Endothelial cell of umbilical vein (primary cell): ENCODE results near the gene EMP3. TPM values are rescaled to one million over a fixed set of nuclear protein-coding genes. Genes with fewer than 3 reads are reported as not detected.

Source experiments
- BruUV-seq: library from RNA; stranded (reverse); fragments of 400-500 nt; replicated peaks from 2 replicates; lab custom pipeline; 2021; lab: Mats Ljungman, UMichigan
- CTCF ChIA-PET: fragments of 300-600, 350-600 bp; sonication (Branson Sonifier 250); formaldehyde crosslinking; loops from one replicate; lab custom pipeline; 2021; ENCODE audit warnings: antibody characterized with exemption, inconsistent platforms; lab: Charles Lee
- POLR2A ChIA-PET: fragments of 300-600, 350-600 bp; sonication (Branson Sonifier 250); formaldehyde crosslinking; loops from one replicate; lab custom pipeline; 2021; ENCODE audit warnings: antibody characterized with exemption, inconsistent platforms; lab: Charles Lee
- DNase-seq: peaks from one replicate; pipeline ENCODE4 v3.0.0-alpha.2; 2011; ENCODE audit warnings: low read depth, low spot score
- FAIRE-seq: peaks from 2 replicates; lab custom pipeline; 2011; peaks lifted over from hg19 to GRCh38; lab: Jason Lieb, UNC
- H2AFZ ChIP-seq: 2 replicates; pipeline ENCODE4 v1.6.0; 2012; ENCODE audit warnings: low read depth, low read length, control low read depth, inconsistent platforms
- H3K27ac ChIP-seq: 2 replicates; pipeline ENCODE4 v1.5.1; 2011; ENCODE audit warnings: low read depth, mild to moderate bottlenecking, control low read depth, low read length, moderate library complexity; ENCODE audit not compliant: insufficient read depth
- H3K27me3 ChIP-seq, 2 experiments: 2 replicates each; pipeline versions ENCODE4 v1.6.0 to v1.6.1; 2011; ENCODE audit warnings: low read length in 2 of 2, mixed read lengths in 1 of 2; ENCODE audit not compliant: control insufficient read depth in 2 of 2, insufficient read depth in 2 of 2
- H3K36me3 ChIP-seq, 2 experiments: 2 replicates in 1 of 2; 3 replicates in 1 of 2; pipeline ENCODE4 v1.5.1; 2011; ENCODE audit warnings: low read length in 2 of 2, mild to moderate bottlenecking in 1 of 2, moderate library complexity in 1 of 2; ENCODE audit not compliant: control insufficient read depth in 2 of 2, insufficient read depth in 2 of 2; ENCODE audit errors: extremely low read depth in 1 of 2
- H3K4me1 ChIP-seq: 3 replicates; pipeline ENCODE4 v1.5.1; 2011; ENCODE audit warnings: mild to moderate bottlenecking, low read length; ENCODE audit not compliant: control insufficient read depth, insufficient read depth; ENCODE audit errors: extremely low read depth
- H3K4me2 ChIP-seq: 2 replicates; pipeline ENCODE4 v1.6.1; 2011; ENCODE audit warnings: low read length, control low read depth, mixed read lengths; ENCODE audit not compliant: insufficient read depth
- H3K4me3 ChIP-seq, 3 experiments: fragments of 200-600 bp in 1 of 3; sonication (generic), shearing (Covaris generic) in 1 of 3; replicated peaks in 1 of 3; 2 replicates each; pipeline ENCODE4 v1.5.1; 2011 to 2016; ENCODE audit warnings: control low read depth in 3 of 3, low read length in 3 of 3, mild to moderate bottlenecking in 2 of 3, inconsistent platforms in 1 of 3, low read depth in 1 of 3, moderate library complexity in 1 of 3; ENCODE audit not compliant: insufficient read depth in 1 of 3
- H3K79me2 ChIP-seq: 2 replicates; pipeline ENCODE4 v1.6.0; 2012; ENCODE audit warnings: low read length, inconsistent platforms; ENCODE audit not compliant: control insufficient read depth, insufficient read depth
- H3K9ac ChIP-seq: replicated peaks from 2 replicates; pipeline ENCODE3; 2011; ENCODE audit warnings: low read length, control low read depth; ENCODE audit not compliant: insufficient read depth; ENCODE audit errors: extremely low read depth
- H3K9me1 ChIP-seq: replicated peaks from 3 replicates; pipeline ENCODE4 v1.6.0; 2011; ENCODE audit warnings: mild to moderate bottlenecking, low read length; ENCODE audit not compliant: control insufficient read depth, insufficient read depth; ENCODE audit errors: extremely low read depth
- H3K9me3 ChIP-seq: replicated peaks from 2 replicates; pipeline ENCODE4 v1.5.1; 2012; ENCODE audit warnings: low read length, inconsistent platforms; ENCODE audit not compliant: control insufficient read depth, insufficient read depth
- H4K20me1 ChIP-seq: replicated peaks from 2 replicates; pipeline ENCODE3; 2011; ENCODE audit warnings: mild to moderate bottlenecking, low read length; ENCODE audit not compliant: control insufficient read depth, insufficient read depth; ENCODE audit errors: extremely low read depth
- CTCF ChIP-seq, 2 donors: IDR thresholded peaks; 1 replicate in 1 of 2; 2 replicates in 1 of 2; pipeline ENCODE4 v1.5.1; 2011; ENCODE audit warnings: low read length in 2 of 2, mild to moderate bottlenecking in 2 of 2, moderate library complexity in 2 of 2, control low read depth in 1 of 2, inconsistent platforms in 1 of 2, low read depth in 1 of 2; ENCODE audit not compliant: insufficient read depth in 1 of 2; ENCODE audit errors: extremely low read depth in 1 of 2
- EZH2 ChIP-seq: IDR thresholded peaks from 2 replicates; pipeline ENCODE4 v1.6.1; 2012; ENCODE audit warnings: borderline replicate concordance, low read depth, mild to moderate bottlenecking, moderate library complexity, low read length, inconsistent platforms; ENCODE audit not compliant: severe bottlenecking
- FOS ChIP-seq: IDR thresholded peaks from 2 replicates; pipeline ENCODE4 v1.6.1; 2011; ENCODE audit warnings: mild to moderate bottlenecking, low read length, moderate library complexity, borderline replicate concordance; ENCODE audit not compliant: insufficient read depth
- GATA2 ChIP-seq: IDR thresholded peaks from 2 replicates; pipeline ENCODE4 v1.7.0; 2011; ENCODE audit warnings: low read depth, mild to moderate bottlenecking, moderate library complexity, mixed read lengths, low read length; ENCODE audit not compliant: insufficient read length, insufficient read depth
- JUN ChIP-seq: IDR thresholded peaks from 2 replicates; pipeline ENCODE4 v1.6.1; 2011; ENCODE audit warnings: borderline replicate concordance, low read depth; ENCODE audit not compliant: insufficient read length, insufficient read depth
- MAX ChIP-seq: IDR thresholded peaks from 2 replicates; pipeline ENCODE4 v1.6.1; 2011; ENCODE audit not compliant: insufficient read depth, insufficient read length
- MYC ChIP-seq: IDR thresholded peaks from one replicate; pipeline ENCODE4 v1.6.1; 2011; ENCODE audit warnings: mild to moderate bottlenecking, low read depth, low read length
- POLR2A ChIP-seq: IDR thresholded peaks from 2 replicates; pipeline ENCODE4 v1.6.1; 2012; ENCODE audit warnings: low read depth, mild to moderate bottlenecking, control low read depth, low read length
- POLR2AphosphoS5 ChIP-seq: IDR thresholded peaks from 2 replicates; pipeline ENCODE4 v1.6.1; 2012; ENCODE audit warnings: low read depth, mild to moderate bottlenecking, control low read depth, low read length, moderate library complexity; ENCODE audit not compliant: insufficient read depth
- dilution Hi-C: fragments of 300-500 bp; cut with MboI; formaldehyde crosslinking; loops from one replicate; pipeline ENCODE4 v1.15.0; 2019; ENCODE audit warnings: low sequenced_read_pairs; ENCODE audit not compliant: extremely low pct_ligation_motif_present
- intact Hi-C: fragments of 100-400 bp; cut with micrococcal nuclease; formaldehyde crosslinking; loops from one replicate; pipeline ENCODE4 v1.10.0; 2022
- polyA plus RNA-seq, 4 experiments: library from polyadenylated mRNA; depleted of rRNA in 3 of 4; stranded (reverse) in 3 of 4; unstranded in 1 of 4; fragments of >200 nt; gene quantifications; 2 replicates each; pipeline versions ENCODE4 v1.2.1 to v1.2.3, GENCODE V29; 2011 to 2012; ENCODE audit warnings: missing spikeins in 1 of 4
- total RNA-seq: library from RNA; stranded (reverse); gene quantifications from 2 replicates; pipeline ENCODE4 v1.2.3, GENCODE V29; 2021

Gene EMP3
- total and polyA plus RNA-seq, 2 donors (not counting 3 experiments of a cell fraction or from before 2014, with no cell fraction given), result 127 to 406 TPM

- BruUV-seq, result no TSS peak
- dilution Hi-C loops, result no loop called here
- CTCF ChIA-PET, result interaction anchor here (7.2 kb wide), 1 partner anchor 19 kb away, joined by 126 read pairs; the partner anchor contains the start of gene ZNF114
Observed at GRCh38 chr19:48287748-48288147, 37.6 kb upstream of the EMP3 start.

More at GRCh38 chr19:48287748-48288147, 37.6 kb upstream of the EMP3 start:
- no peak overlapping the region for H3K27ac ChIP-seq
- no peaks in the 10 kb centered on the region for H4K20me1 ChIP-seq
- H2AFZ ChIP-seq, result no peak overlapping the region
- H3K36me3 ChIP-seq, result no peaks in the 10 kb centered on the region
- H3K79me2 ChIP-seq, result no peaks in the 10 kb centered on the region
- TF ChIP-seq POLR2A (no peak), CTCF (IDR thresholded peaks at IDR 0.05; ENCODE audit: extremely low read depth in 1 of 2, insufficient read depth in 1 of 2, low read depth in 1 of 2, low read length in 2 of 2) (no peak), POLR2AphosphoS5 (no peak), GATA2 (no peak), FOS (no peak), MAX (no peak), EZH2 (no peak), JUN (no peak), MYC (no peak)
- H3K4me3 ChIP-seq, result no peak overlapping the region
- H3K9me1 ChIP-seq, result no peaks in the 10 kb centered on the region
- POLR2A ChIA-PET, result interaction anchor here (0.6 kb wide), 1 partner anchor 7 kb away, joined by 3 read pairs; no protein-coding TSS in a partner anchor
- H3K9me3 ChIP-seq, result no peaks in the 10 kb centered on the region
- no peak overlapping the region for H3K9ac ChIP-seq
- H3K27me3 ChIP-seq, result no peaks in the 10 kb centered on the region
- DNase-seq (no peak), FAIRE-seq (no peak)
- intact Hi-C loops, result no loop called here
- peaks cover 9% of the 10 kb centered on the region for H3K4me1 ChIP-seq
- H3K4me2 ChIP-seq, result no peak overlapping the region
